IMR-90 (cell line): ENCODE data around the gene SV2A. TPM values are rescaled to one million over a fixed set of nuclear protein-coding genes. Genes with fewer than 3 reads are reported as not detected.
A peak's percentile ranks its signal among the peaks of the same experiment; 100 is the strongest.

Source experiments
- ATAC-seq: fragments of 200-7000 bp; cut with Tn5 transposase; 2 replicates; pipeline ENCODE4 v1.9.1; 2020; ENCODE audit warnings: low read depth, mild to moderate bottlenecking, moderate library complexity
- BruUV-seq: library from RNA; stranded (reverse); fragments of 400-500 nt; replicated peaks from 2 replicates; lab custom pipeline; 2021; lab: Mats Ljungman, UMichigan
- CTCF ChIA-PET: fragments of 300-600 bp; formaldehyde crosslinking; extraction: SDS; loops from one replicate; lab custom pipeline; 2021; ENCODE audit warnings: antibody characterized with exemption; lab: Yijun Ruan, JAX
- POLR2A ChIA-PET: fragments of 300-600 bp; sonication (Branson Sonifier 250); formaldehyde crosslinking; loops from one replicate; lab custom pipeline; 2022; ENCODE audit warnings: antibody characterized with exemption; ENCODE audit not compliant: unreplicated experiment; lab: Charles Lee
- DNase-seq: peaks from one replicate; pipeline ENCODE4 v3.0.0; 2013
- H2AFZ ChIP-seq: replicated peaks from 2 replicates; pipeline ENCODE3; 2013; ENCODE audit warnings: low read length, mild to moderate bottlenecking; ENCODE audit not compliant: poor library complexity
- H2AK5ac ChIP-seq: 2 replicates; pipeline ENCODE4 v1.6.1; 2013; ENCODE audit warnings: low read depth, low read length, inconsistent platforms
- H2AK9ac ChIP-seq: replicated peaks from 2 replicates; pipeline ENCODE3; 2013; ENCODE audit warnings: mild to moderate bottlenecking, low read depth, low read length, moderate library complexity; ENCODE audit not compliant: poor library complexity
- H2BK120ac ChIP-seq: 2 replicates; pipeline ENCODE4 v1.6.1; 2013; ENCODE audit warnings: low read depth, low read length, inconsistent platforms
- H2BK15ac ChIP-seq: 3 replicates; pipeline ENCODE4 v1.6.1; 2013; ENCODE audit warnings: low read depth, low read length, inconsistent platforms
- H2BK20ac ChIP-seq: 2 replicates; pipeline ENCODE4 v1.6.1; 2013; ENCODE audit warnings: low read depth, mild to moderate bottlenecking, inconsistent platforms, low read length, moderate library complexity
- H2BK5ac ChIP-seq: 2 replicates; pipeline ENCODE4 v1.6.1; 2013; ENCODE audit warnings: mild to moderate bottlenecking, low read depth, low read length, inconsistent platforms; ENCODE audit not compliant: poor library complexity, severe bottlenecking
- H3K14ac ChIP-seq: replicated peaks from 2 replicates; pipeline ENCODE4 v1.6.1; 2013; ENCODE audit warnings: low read depth, low read length, inconsistent platforms
- H3K18ac ChIP-seq: 2 replicates; pipeline ENCODE4 v1.6.1; 2013; ENCODE audit warnings: low read depth, low read length, control low read depth
- H3K23ac ChIP-seq: 2 replicates; pipeline ENCODE4 v1.6.1; 2013; ENCODE audit warnings: low read depth, low read length, inconsistent platforms
- H3K27ac ChIP-seq: 2 replicates; pipeline ENCODE4 v1.5.1; 2013; ENCODE audit warnings: mild to moderate bottlenecking, control low read depth, low read length; ENCODE audit not compliant: insufficient read depth
- H3K27me3 ChIP-seq: 2 replicates; pipeline ENCODE4 v1.6.1; 2013; ENCODE audit warnings: low read length; ENCODE audit not compliant: control insufficient read depth, insufficient read depth
- H3K36me3 ChIP-seq: 2 replicates; pipeline ENCODE4 v1.6.1; 2013; ENCODE audit warnings: low read length, mixed read lengths; ENCODE audit not compliant: control insufficient read depth, insufficient read depth
- H3K4ac ChIP-seq: 2 replicates; pipeline ENCODE4 v1.6.1; 2013; ENCODE audit warnings: low read depth, low read length, inconsistent platforms
- H3K4me1 ChIP-seq: 2 replicates; pipeline ENCODE4 v1.6.1; 2013; ENCODE audit warnings: low read length, mixed read lengths; ENCODE audit not compliant: control insufficient read depth, insufficient read depth
- H3K4me2 ChIP-seq: 2 replicates; pipeline ENCODE4 v1.6.1; 2013; ENCODE audit warnings: low read depth, mild to moderate bottlenecking, control low read depth, low read length, moderate library complexity
- H3K4me3 ChIP-seq: 2 replicates; pipeline ENCODE4 v1.5.1; 2013; ENCODE audit warnings: low read depth, mild to moderate bottlenecking, control low read depth, low read length, moderate library complexity; ENCODE audit not compliant: insufficient read depth
- H3K56ac ChIP-seq: 2 replicates; pipeline ENCODE4 v1.6.1; 2013; ENCODE audit warnings: low read length, inconsistent platforms; ENCODE audit not compliant: insufficient read depth; ENCODE audit errors: extremely low read depth
- H3K79me1 ChIP-seq, 2 experiments: 2 replicates each; pipeline ENCODE4 v1.6.1; 2013; ENCODE audit warnings: low read length in 2 of 2, inconsistent platforms in 1 of 2, low read depth in 1 of 2
- H3K9ac ChIP-seq: 2 replicates; pipeline ENCODE4 v1.6.1; 2013; ENCODE audit warnings: low read depth, low read length, control low read depth
- H3K9me1 ChIP-seq: 2 replicates; pipeline ENCODE4 v1.6.1; 2013; ENCODE audit warnings: low read length, inconsistent platforms; ENCODE audit not compliant: insufficient read depth
- H3K9me3 ChIP-seq: 2 replicates; pipeline ENCODE4 v1.6.1; 2013; ENCODE audit warnings: low read length; ENCODE audit not compliant: control insufficient read depth, insufficient read depth
- H4K20me1 ChIP-seq: 2 replicates; pipeline ENCODE4 v1.6.1; 2013; ENCODE audit warnings: low read length, inconsistent platforms; ENCODE audit not compliant: insufficient read depth
- H4K5ac ChIP-seq: 2 replicates; pipeline ENCODE4 v1.6.1; 2013; ENCODE audit warnings: mild to moderate bottlenecking, low read depth, low read length, control low read depth
- H4K8ac ChIP-seq, 2 experiments: 2 replicates each; pipeline ENCODE4 v1.6.1; 2013; ENCODE audit warnings: low read depth in 2 of 2, low read length in 2 of 2, control low read depth in 1 of 2, inconsistent platforms in 1 of 2
- H4K91ac ChIP-seq: 2 replicates; pipeline ENCODE4 v1.6.1; 2013; ENCODE audit warnings: low read depth, low read length, inconsistent platforms; ENCODE audit not compliant: insufficient read depth
- BHLHE40 ChIP-seq: fragments of 150-350 bp; IDR thresholded peaks from 2 replicates; pipeline ENCODE4 v1.6.1; 2016; ENCODE audit warnings: mild to moderate bottlenecking, low read depth, low read length
- CHD1 ChIP-seq: IDR thresholded peaks from 2 replicates; pipeline ENCODE4 v1.6.1; 2012; ENCODE audit warnings: low read depth, low read length, improper control_type of control experiment
- CTCF ChIP-seq: conservative IDR thresholded peaks from 2 replicates; pipeline ENCODE4 v1.5.1; 2012; ENCODE audit warnings: mild to moderate bottlenecking, low read depth, low read length, improper control_type of control experiment
- FOS ChIP-seq: fragments of 150-350 bp; IDR thresholded peaks from 2 replicates; pipeline ENCODE4 v1.6.1; 2016; ENCODE audit warnings: low read depth, low read length
- MAFK ChIP-seq: IDR thresholded peaks from 2 replicates; pipeline ENCODE4 v1.6.1; 2012; ENCODE audit warnings: low read depth, low read length, improper control_type of control experiment
- MAZ ChIP-seq: IDR thresholded peaks from 2 replicates; pipeline ENCODE4 v1.6.1; 2012; ENCODE audit warnings: low read depth, mild to moderate bottlenecking, low read length, improper control_type of control experiment, moderate library complexity, borderline replicate concordance
- MXI1 ChIP-seq: IDR thresholded peaks from 2 replicates; pipeline ENCODE4 v1.6.1; 2012; ENCODE audit warnings: low read depth, mild to moderate bottlenecking, low read length, moderate library complexity, borderline replicate concordance
- NFE2L2 ChIP-seq: fragments of 150-350 bp; IDR thresholded peaks from 2 replicates; pipeline ENCODE4 v1.6.1; 2016; ENCODE audit warnings: low read depth, mild to moderate bottlenecking, low read length
- POLR2A ChIP-seq: IDR thresholded peaks from 2 replicates; pipeline ENCODE4 v1.6.1; 2012; ENCODE audit warnings: mild to moderate bottlenecking, low read depth, low read length
- RAD21 ChIP-seq: IDR thresholded peaks from 2 replicates; pipeline ENCODE4 v1.6.1; 2012; ENCODE audit warnings: low read length, improper control_type of control experiment
- SMC3 ChIP-seq: fragments of 150-350 bp; IDR thresholded peaks from 2 replicates; pipeline ENCODE4 v1.6.1; 2016; ENCODE audit warnings: low read depth, mild to moderate bottlenecking, antibody characterized with exemption, low read length, moderate library complexity
- USF2 ChIP-seq: fragments of 150-350 bp; IDR thresholded peaks from 2 replicates; pipeline ENCODE4 v1.6.1; 2017; ENCODE audit warnings: mild to moderate bottlenecking, antibody characterized with exemption, low read length, low read depth
- WGBS, 2 experiments: methylation state at CpG; one replicate each; pipeline versions ENCODE4 v1.1.5 to v1.1.7; 2013; ENCODE audit warnings: missing lambda C conversion rate in 2 of 2; ENCODE audit not compliant: insufficient read length in 1 of 2; ENCODE audit errors: extremely low coverage in 2 of 2; 5-methylcytosine and 5-hydroxymethylcytosine counted together
- dilution Hi-C: fragments of 300-500 bp; cut with HindIII; formaldehyde crosslinking; loops from one replicate; pipeline ENCODE4 v1.14.3; 2018; ENCODE audit warnings: low sequenced_read_pairs; ENCODE audit not compliant: unreplicated experiment
- in situ Hi-C: fragments of 300-500 bp; cut with MboI; formaldehyde crosslinking; loops from 3 replicates; pipeline ENCODE4 v1.14.3; 2019; ENCODE audit warnings: low sequenced_read_pairs, inconsistent platforms, mixed read lengths
- intact Hi-C: fragments of 100-400 bp; cut with micrococcal nuclease; formaldehyde crosslinking; loops from 2 replicates; pipeline ENCODE4 v1.10.0; 2022
- polyA plus RNA-seq, 3 experiments: library from polyadenylated mRNA; depleted of rRNA; stranded (reverse); fragments of >200 nt; gene quantifications; 2 replicates each; pipeline ENCODE4 v1.2.3, GENCODE V29; 2012; ENCODE audit warnings: low replicate concordance in 1 of 3
- total RNA-seq: library from RNA; depleted of rRNA; stranded (reverse); fragments of >200 nt; gene quantifications from 2 replicates; pipeline ENCODE4 v1.2.3, GENCODE V29; 2012
- TF ChIP-seq, protein P1 (sequence below): fragments of 150-350 bp; IDR thresholded peaks from 2 replicates; pipeline ENCODE4 v1.6.1; 2016; ENCODE audit warnings: low read depth, mild to moderate bottlenecking, low read length, moderate library complexity, borderline replicate concordance

SV2A gene
- total and polyA plus RNA-seq, 2 of the 4 experiments (the other 2 are of a cell fraction), result 15.4 to 19.6 TPM

- intact Hi-C loops, result no loop called here
Observed at GRCh38 chr1:149927056-149927562, 9.5 kb upstream of the SV2A start.

More at GRCh38 chr1:149927056-149927562, 9.5 kb upstream of the SV2A start:
- peaks cover 29 to 66% of the 10 kb centered on the region in 2 experiments for H3K79me1 ChIP-seq
- H2BK5ac ChIP-seq, result peak overlapping the region; percentile 74
- WGBS, 2 experiments, result no CpG with 5 or more reads among the region's 10 CpGs
- POLR2A ChIA-PET, result no interaction called here
- peak overlapping the region; percentile 88 for H3K27ac ChIP-seq
- peak; percentile 5; the same call in 1 of the 2 replicates for ATAC-seq
- H3K4me3 ChIP-seq, result peak overlapping the region; percentile 89
- BruUV-seq, result no TSS peak
- H4K8ac ChIP-seq, result peak overlapping the region; percentile 91 to 94
- peak overlapping the region; percentile 94 for H2AFZ ChIP-seq
- peak overlapping the region; percentile 92 for H3K9ac ChIP-seq
- peak overlapping the region; percentile 87 for H3K4ac ChIP-seq
- TF ChIP-seq BHLHE40 (no peak), MXI1 (no peak), MAFK (no peak), CHD1 (no peak), NFE2L2 (no peak), POLR2A (no peak), CTCF (no peak), USF2 (no peak), FOS (no peak), SMC3 (no peak), RAD21 (no peak), MAZ (no peak)
- TF ChIP-seq, protein P1, sequence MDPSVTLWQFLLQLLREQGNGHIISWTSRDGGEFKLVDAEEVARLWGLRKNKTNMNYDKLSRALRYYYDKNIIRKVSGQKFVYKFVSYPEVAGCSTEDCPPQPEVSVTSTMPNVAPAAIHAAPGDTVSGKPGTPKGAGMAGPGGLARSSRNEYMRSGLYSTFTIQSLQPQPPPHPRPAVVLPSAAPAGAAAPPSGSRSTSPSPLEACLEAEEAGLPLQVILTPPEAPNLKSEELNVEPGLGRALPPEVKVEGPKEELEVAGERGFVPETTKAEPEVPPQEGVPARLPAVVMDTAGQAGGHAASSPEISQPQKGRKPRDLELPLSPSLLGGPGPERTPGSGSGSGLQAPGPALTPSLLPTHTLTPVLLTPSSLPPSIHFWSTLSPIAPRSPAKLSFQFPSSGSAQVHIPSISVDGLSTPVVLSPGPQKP, result no peak
- H4K5ac ChIP-seq, result no peak overlapping the region
- dilution Hi-C loops (no loop called here), in situ Hi-C loops (no loop called here)
- no peak overlapping the region; the same call in 2 of the 3 replicates for H2BK15ac ChIP-seq
- DNase-seq, result peak; percentile 16
- H3K23ac ChIP-seq, result peak overlapping the region; percentile 55; the same call in 1 of the 2 replicates
- no peak overlapping the region for H2BK120ac ChIP-seq
- no peaks in the 10 kb centered on the region for H3K27me3 ChIP-seq
- H4K91ac ChIP-seq, result peak overlapping the region; percentile 82
- peak overlapping the region; percentile 94 for H2AK9ac ChIP-seq
- peak overlapping the region; percentile 78; the same call in 1 of the 2 replicates for H3K56ac ChIP-seq
- CTCF ChIA-PET, result no interaction called here
- H3K36me3 ChIP-seq, result peaks cover 38% of the 10 kb centered on the region
- H2BK20ac ChIP-seq, result no peak overlapping the region
- peak overlapping the region; percentile 80 for H3K4me2 ChIP-seq
- peaks cover 5% of the 10 kb centered on the region for H3K4me1 ChIP-seq
- peak overlapping the region; percentile 92 for H3K14ac ChIP-seq
- H3K9me3 ChIP-seq, result no peaks in the 10 kb centered on the region
- H3K18ac ChIP-seq, result no peak overlapping the region
- H4K20me1 ChIP-seq, result peaks cover 8% of the 10 kb centered on the region; the same call in 1 of the 2 replicates
- peaks cover 12% of the 10 kb centered on the region for H3K9me1 ChIP-seq
- H2AK5ac ChIP-seq, result peak overlapping the region; percentile 98
